GM13977 (cell line): ENCODE measurements around the gene ZNF148.

Experiments used
- DNase-seq: peaks from one replicate; pipeline ENCODE4 v3.0.0; 2012; ENCODE audit warnings: low spot score
- CTCF ChIP-seq: IDR thresholded peaks from 2 replicates; pipeline ENCODE4 v1.5.1; 2012; ENCODE audit warnings: mild to moderate bottlenecking, control low read depth; ENCODE audit not compliant: insufficient read depth; ENCODE audit errors: extremely low read depth, missing control alignments
- in situ Hi-C: fragments of 300-500 bp; cut with MboI; formaldehyde crosslinking; loops from one replicate; pipeline ENCODE4 v1.12.0; 2022; ENCODE audit warnings: low sequenced_read_pairs, low pct_unique_long_range_greater_than_20kb, mixed read lengths, inconsistent platforms; ENCODE audit not compliant: unreplicated experiment

ZNF148 gene

GRCh38 chr3:125240496-125240895 is 134.6 kb downstream of the ZNF148 start:
- TF ChIP-seq CTCF: no peak
- in situ Hi-C loops: no loop called here
- DNase-seq: no peak

GRCh38 chr3:125239266-125239665 is 135.9 kb downstream of the ZNF148 start:
- TF ChIP-seq CTCF: no peak
- DNase-seq: no peak
- in situ Hi-C loops: no loop called here

GRCh38 chr3:125238759-125239158 is 136.4 kb downstream of the ZNF148 start:
- DNase-seq: no peak
- no peak for TF ChIP-seq CTCF
- in situ Hi-C loops: no loop called here

GRCh38 chr3:125236331-125236903 is 138.7 kb downstream of the ZNF148 start:
- no peak for TF ChIP-seq CTCF
- in situ Hi-C loops: no loop called here
- DNase-seq: no peak

- no peak for DNase-seq
- in situ Hi-C loops: no loop called here
- TF ChIP-seq CTCF: no peak
Observed at GRCh38 chr3:125234831-125235230, 140.3 kb downstream of the ZNF148 start.

GRCh38 chr3:125232401-125232800 is 142.7 kb downstream of the ZNF148 start:
- in situ Hi-C loops: no loop called here
- no peak for DNase-seq
- no peak for TF ChIP-seq CTCF

- no peak for TF ChIP-seq CTCF
- no peak for DNase-seq
- in situ Hi-C loops: no loop called here
Observed at GRCh38 chr3:125231895-125232294, 143.2 kb downstream of the ZNF148 start.
